ENCODE data around the gene INPPL1. TPM values are rescaled to one million over a fixed set of nuclear protein-coding genes. Genes with fewer than 3 reads are reported as not detected.

INPPL1 gene, protein sequence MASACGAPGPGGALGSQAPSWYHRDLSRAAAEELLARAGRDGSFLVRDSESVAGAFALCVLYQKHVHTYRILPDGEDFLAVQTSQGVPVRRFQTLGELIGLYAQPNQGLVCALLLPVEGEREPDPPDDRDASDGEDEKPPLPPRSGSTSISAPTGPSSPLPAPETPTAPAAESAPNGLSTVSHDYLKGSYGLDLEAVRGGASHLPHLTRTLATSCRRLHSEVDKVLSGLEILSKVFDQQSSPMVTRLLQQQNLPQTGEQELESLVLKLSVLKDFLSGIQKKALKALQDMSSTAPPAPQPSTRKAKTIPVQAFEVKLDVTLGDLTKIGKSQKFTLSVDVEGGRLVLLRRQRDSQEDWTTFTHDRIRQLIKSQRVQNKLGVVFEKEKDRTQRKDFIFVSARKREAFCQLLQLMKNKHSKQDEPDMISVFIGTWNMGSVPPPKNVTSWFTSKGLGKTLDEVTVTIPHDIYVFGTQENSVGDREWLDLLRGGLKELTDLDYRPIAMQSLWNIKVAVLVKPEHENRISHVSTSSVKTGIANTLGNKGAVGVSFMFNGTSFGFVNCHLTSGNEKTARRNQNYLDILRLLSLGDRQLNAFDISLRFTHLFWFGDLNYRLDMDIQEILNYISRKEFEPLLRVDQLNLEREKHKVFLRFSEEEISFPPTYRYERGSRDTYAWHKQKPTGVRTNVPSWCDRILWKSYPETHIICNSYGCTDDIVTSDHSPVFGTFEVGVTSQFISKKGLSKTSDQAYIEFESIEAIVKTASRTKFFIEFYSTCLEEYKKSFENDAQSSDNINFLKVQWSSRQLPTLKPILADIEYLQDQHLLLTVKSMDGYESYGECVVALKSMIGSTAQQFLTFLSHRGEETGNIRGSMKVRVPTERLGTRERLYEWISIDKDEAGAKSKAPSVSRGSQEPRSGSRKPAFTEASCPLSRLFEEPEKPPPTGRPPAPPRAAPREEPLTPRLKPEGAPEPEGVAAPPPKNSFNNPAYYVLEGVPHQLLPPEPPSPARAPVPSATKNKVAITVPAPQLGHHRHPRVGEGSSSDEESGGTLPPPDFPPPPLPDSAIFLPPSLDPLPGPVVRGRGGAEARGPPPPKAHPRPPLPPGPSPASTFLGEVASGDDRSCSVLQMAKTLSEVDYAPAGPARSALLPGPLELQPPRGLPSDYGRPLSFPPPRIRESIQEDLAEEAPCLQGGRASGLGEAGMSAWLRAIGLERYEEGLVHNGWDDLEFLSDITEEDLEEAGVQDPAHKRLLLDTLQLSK
- total RNA-seq (2013; cell fraction: nucleolus; rRNA removed): 149 and 152 TPM in 2 replicates
- total RNA-seq (2014; rRNA removed): 62.3 and 66.3 TPM in 2 replicates
- total RNA-seq (2014; rRNA removed; fragmentation: Illumina TruSeq; extraction: Trizol): 32.1 and 33.1 TPM in 2 replicates
- 110 and 116 TPM in 2 replicates for total RNA-seq (2021)
- polyA plus RNA-seq (2011; ENCODE audit: low read depth): 39.6 TPM
- polyA plus RNA-seq (2011; rRNA removed): 36.2 and 68.8 TPM in 2 replicates
- 45.3 and 59.8 TPM in 2 replicates for polyA plus RNA-seq (2011; cell fraction: cytosol; rRNA removed)
- 613 and 647 TPM in 2 replicates for polyA plus RNA-seq (2011; cell fraction: nucleus; rRNA removed)
- 71.7 and 110 TPM in 2 replicates for polyA plus RNA-seq (2012)
- polyA plus RNA-seq (2014; fragmentation: Illumina TruSeq; extraction: Trizol): 54.7 and 62.3 TPM in 2 replicates
- 1 to 10 TPM in 1 of 2 experiments, under 1 TPM in 1; 0.47 to 1.0 TPM for polyA plus RNA-seq (2014; fragmentation: Nextera tagmentation; extraction: Ambion mirVana)
- polyA plus RNA-seq (2014; rRNA removed): 77.5 and 94.4 TPM in 2 replicates
- polyA plus RNA-seq (2016; fragmentation: Nextera tagmentation; extraction: Ambion mirVana): 10 to 100 TPM in 1 of 2 experiments, 1 to 10 TPM in 1; 9.7 to 20.0 TPM
- 70.7 and 93.0 TPM in 2 replicates for polyA minus RNA-seq (2011; rRNA and poly(A)+ RNA removed)
- polyA minus RNA-seq (2011; cell fraction: cytosol; rRNA and poly(A)+ RNA removed): 52.8 and 55.7 TPM in 2 replicates
- 158 and 247 TPM in 2 replicates for polyA minus RNA-seq (2011; cell fraction: nucleus; rRNA and poly(A)+ RNA removed)
- percentile 81 among the genes with signal in this experiment for Bru-seq, nascent RNA
- BruChase-seq, experiment 1, labeled RNA remaining after a 6-hour chase: percentile 94 among the genes with signal in this experiment
- percentile 90 among the genes with signal in this experiment for BruChase-seq, experiment 2, labeled RNA remaining after a 2-hour chase
- long read RNA-seq, experiment 1, partial matches to known transcripts: 1 of 2 reads
- long read RNA-seq, experiment 1, other reads (novel, unspliced or antisense): 1 of 2 reads
- long read RNA-seq, experiment 2, partial matches to known transcripts: 1 of 1 reads
- long read RNA-seq, experiment 2, other reads (novel, unspliced or antisense): 0 of 1 reads

DNA sequence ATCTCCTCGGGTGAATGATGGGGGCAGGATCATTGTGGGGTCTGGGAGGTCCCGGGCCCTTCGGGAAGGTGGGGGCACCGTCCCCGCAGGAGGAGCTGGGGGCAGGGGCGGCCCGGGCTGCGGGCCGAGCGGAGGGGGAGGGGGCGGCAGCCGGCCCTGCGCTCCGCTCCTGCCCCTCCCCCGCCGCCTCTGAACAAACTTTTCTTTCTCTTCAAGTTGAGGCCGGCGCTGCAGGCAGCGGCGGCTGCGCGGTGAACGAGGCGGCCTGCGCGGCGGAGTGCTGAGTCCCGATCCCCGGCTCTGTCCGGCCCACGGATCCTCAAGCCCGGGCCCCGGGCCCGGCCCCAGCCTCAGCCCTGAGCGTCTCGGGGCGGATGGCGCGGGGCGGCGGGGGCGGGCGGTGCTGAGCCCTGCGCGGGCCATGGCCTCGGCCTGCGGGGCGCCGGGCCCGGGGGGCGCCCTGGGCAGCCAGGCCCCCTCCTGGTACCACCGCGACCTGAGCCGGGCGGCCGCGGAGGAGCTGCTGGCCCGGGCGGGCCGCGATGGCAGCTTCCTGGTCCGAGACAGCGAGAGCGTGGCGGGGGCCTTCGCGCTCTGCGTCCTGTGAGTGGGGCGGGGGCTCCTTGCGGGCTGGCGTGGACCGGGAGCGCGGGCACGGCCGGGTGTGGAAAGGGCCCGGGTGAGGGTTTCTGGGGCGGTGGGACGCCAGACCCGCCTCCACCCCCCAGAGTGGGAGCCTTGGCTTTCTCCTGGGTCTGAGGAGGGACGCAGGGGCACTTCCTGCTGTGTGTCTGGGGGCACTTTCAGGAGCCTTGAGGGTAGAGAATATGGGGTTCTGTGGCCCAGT is at the start of gene INPPL1:
Gene INPPL1 (plus strand): TSS at position 204 of the 847 bp plus-strand sequence. CDS start 218 bp downstream, at position 422.
- ChIA-PET RAD21 (ENCODE audit: unreplicated experiment) (interaction anchor here (1.8 to 2.3 kb wide), 2 partner anchors 13 to 206 kb away, joined by 5 read pairs; no protein-coding TSS in a partner anchor), CTCF (interaction anchor here (0.6 to 2.3 kb wide), 4 partner anchors 191 to 569 kb away, joined by 3 to 14 read pairs (median 4); partner anchors contain the start of gene STARD10)
- TF ChIP-seq TARDBP (IDR thresholded peaks at IDR 0.05; ENCODE audit: borderline replicate concordance) (no peak), IKZF1 (conservative IDR thresholded peaks at IDR 0.05) (peak; percentile 31; the same call in 1 of the 2 replicates), BCL11A (IDR thresholded peaks at IDR 0.05; ENCODE audit: low read depth, low read length) (no peak), CREB1 (IDR thresholded peaks at IDR 0.05; ENCODE audit: low read depth) (0 out of 2 replicates have a peak, but pooled peaks have one; percentile 38), POLR2A (IDR thresholded peaks at IDR 0.05; ENCODE audit: low read depth, low read length) (0 out of 2 replicates have a peak, but pooled peaks have one; percentile 14), BHLHE40 (IDR thresholded peaks at IDR 0.05; ENCODE audit: borderline replicate concordance in 1 of 2, low read depth in 2 of 2, low read length in 1 of 2) (0 out of 4 replicates have a peak, but pooled peaks of 1 of the 2 experiments have one; percentile 23), NR2F1 (conservative IDR thresholded peaks at IDR 0.05) (0 out of 2 replicates have a peak, but pooled peaks have one; percentile 17), NR2C1 (IDR thresholded peaks at IDR 0.05) (no peak)
- TF ChIP-seq, protein P1, sequence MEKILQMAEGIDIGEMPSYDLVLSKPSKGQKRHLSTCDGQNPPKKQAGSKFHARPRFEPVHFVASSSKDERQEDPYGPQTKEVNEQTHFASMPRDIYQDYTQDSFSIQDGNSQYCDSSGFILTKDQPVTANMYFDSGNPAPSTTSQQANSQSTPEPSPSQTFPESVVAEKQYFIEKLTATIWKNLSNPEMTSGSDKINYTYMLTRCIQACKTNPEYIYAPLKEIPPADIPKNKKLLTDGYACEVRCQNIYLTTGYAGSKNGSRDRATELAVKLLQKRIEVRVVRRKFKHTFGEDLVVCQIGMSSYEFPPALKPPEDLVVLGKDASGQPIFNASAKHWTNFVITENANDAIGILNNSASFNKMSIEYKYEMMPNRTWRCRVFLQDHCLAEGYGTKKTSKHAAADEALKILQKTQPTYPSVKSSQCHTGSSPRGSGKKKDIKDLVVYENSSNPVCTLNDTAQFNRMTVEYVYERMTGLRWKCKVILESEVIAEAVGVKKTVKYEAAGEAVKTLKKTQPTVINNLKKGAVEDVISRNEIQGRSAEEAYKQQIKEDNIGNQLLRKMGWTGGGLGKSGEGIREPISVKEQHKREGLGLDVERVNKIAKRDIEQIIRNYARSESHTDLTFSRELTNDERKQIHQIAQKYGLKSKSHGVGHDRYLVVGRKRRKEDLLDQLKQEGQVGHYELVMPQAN (conservative IDR thresholded peaks at IDR 0.05): 0 out of 2 replicates have a peak, but pooled peaks have one; percentile 41
- TF ChIP-seq, protein P2, sequence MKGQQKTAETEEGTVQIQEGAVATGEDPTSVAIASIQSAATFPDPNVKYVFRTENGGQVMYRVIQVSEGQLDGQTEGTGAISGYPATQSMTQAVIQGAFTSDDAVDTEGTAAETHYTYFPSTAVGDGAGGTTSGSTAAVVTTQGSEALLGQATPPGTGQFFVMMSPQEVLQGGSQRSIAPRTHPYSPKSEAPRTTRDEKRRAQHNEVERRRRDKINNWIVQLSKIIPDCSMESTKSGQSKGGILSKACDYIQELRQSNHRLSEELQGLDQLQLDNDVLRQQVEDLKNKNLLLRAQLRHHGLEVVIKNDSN (IDR thresholded peaks at IDR 0.05; ENCODE audit: borderline replicate concordance, extremely low read length, insufficient read depth, low read depth, low read length): no peak

More for the DNA sequence above, at the start of gene INPPL1:
- H3K4me2 ChIP-seq (ENCODE audit: control insufficient read depth, insufficient read depth): peak within 1 kb of the TSS; percentile 98
- peaks cover 26% of the 10 kb centered on the region for H3K79me2 ChIP-seq (ENCODE audit: control insufficient read depth, insufficient read depth, low read length)
- FAIRE-seq (no peak), DNase-seq (ENCODE audit: low read depth, low spot score) (no peak), ATAC-seq (peak; percentile 2)
- peaks cover 2 to 14% of the 10 kb centered on the region in 2 experiments; a peak in 3 of 4 replicates for H3K36me3 ChIP-seq (ENCODE audit: control insufficient read depth in 2 of 2, insufficient read depth in 2 of 2, low read length in 1 of 2)
- no peaks in the 10 kb centered on the region; the same call in 1 of the 2 replicates for H4K20me1 ChIP-seq (ENCODE audit: control insufficient read depth, insufficient read depth)
- H3K9ac ChIP-seq (ENCODE audit: control insufficient read depth, insufficient read depth, low read length): peak within 1 kb of the TSS; percentile 89
- intact Hi-C loops (cut with micrococcal nuclease; ENCODE audit: unreplicated experiment): loop anchor here (5.0 kb wide), 1 partner anchor 208 kb away; the partner anchor contains the start of gene CLPB
- POLR2A ChIA-PET: interaction anchor here (0.7 to 1.9 kb wide), 3 partner anchors 59 to 296 kb away, joined by 3 to 9 read pairs (median 8); partner anchors contain the start of genes RNF121 and XNDC1N
- under 1% methylated on average over 46 of the region's 81 CpGs for WGBS (ENCODE audit: insufficient coverage, insufficient replicate concordance, low lambda C conversion rate, missing lambda C conversion rate)
- in situ Hi-C loops (cut with MboI): no loop called here
- H3K4me1 ChIP-seq (ENCODE audit: control insufficient read depth, insufficient read depth, low read length): peaks cover 23% of the 10 kb centered on the region
- SMC1A ChIA-PET (ENCODE audit: uncharacterized antibody, unreplicated experiment): interaction anchor here (1.3 to 1.6 kb wide), 2 partner anchors 12 to 128 kb away, joined by 3 to 6 read pairs; no protein-coding TSS in a partner anchor
- H3K9me3 ChIP-seq (replicated peaks; ENCODE audit: control insufficient read depth, insufficient read depth, low read length): no peaks in the 10 kb centered on the region
- BruUV-seq (replicated peaks): no TSS peak
- H2AFZ ChIP-seq (ENCODE audit: control insufficient read depth, low read depth, low read length): peak within 1 kb of the TSS; percentile 45
- H3K27ac ChIP-seq (ENCODE audit: control insufficient read depth, insufficient read depth): peak within 1 kb of the TSS; percentile 75
- peak within 1 kb of the TSS; percentile 99 for H3K4me3 ChIP-seq
- H3K27me3 ChIP-seq (replicated peaks in 1 of 2; ENCODE audit: control insufficient read depth in 2 of 2, insufficient read depth in 2 of 2, low read length in 1 of 2): no peaks in the 10 kb centered on the region
